K562 (cell line): ENCODE data around the gene DDAH2. TPM values are rescaled to one million over a fixed set of nuclear protein-coding genes. Genes with fewer than 3 reads are reported as not detected.

Source experiments
- BRF1 ChIP-seq: IDR thresholded peaks from 3 replicates; pipeline ENCODE4 v1.6.1; 2011; ENCODE audit warnings: borderline replicate concordance, mild to moderate bottlenecking; ENCODE audit not compliant: insufficient read length; ENCODE audit errors: extremely low read depth
- CCAR2 ChIP-seq: fragments of 200-400 bp; formaldehyde crosslinking; IDR thresholded peaks from 2 replicates; pipeline ENCODE4 v1.6.1; 2017; ENCODE audit warnings: mild to moderate bottlenecking, low read depth, low read length
- POLR3G ChIP-seq: IDR thresholded peaks from 2 replicates; pipeline ENCODE4 v1.6.1; 2011; ENCODE audit not compliant: insufficient read length, insufficient replicate concordance; ENCODE audit errors: extremely low read depth
- RBM14 ChIP-seq: fragments of 200-400 bp; formaldehyde crosslinking; IDR thresholded peaks from 2 replicates; pipeline ENCODE4 v1.6.1; 2018; ENCODE audit warnings: low read depth, mild to moderate bottlenecking, low read length, moderate library complexity, borderline replicate concordance; ENCODE audit not compliant: insufficient read depth
- RBM15 ChIP-seq: fragments of 200-400 bp; formaldehyde crosslinking; IDR thresholded peaks from 2 replicates; pipeline ENCODE4 v1.6.1; 2018; ENCODE audit warnings: mild to moderate bottlenecking, low read length, moderate library complexity; ENCODE audit not compliant: insufficient read depth
- SREBF1 ChIP-seq: fragments of 150-350 bp; IDR thresholded peaks from 2 replicates; pipeline ENCODE4 v1.6.1; 2014; ENCODE audit warnings: antibody characterized with exemption, low read depth, low read length, borderline replicate concordance
- ZNF197 ChIP-seq: fragments of 200-800 bp; sonication (Bioruptor generic); IDR thresholded peaks from 2 replicates; pipeline ENCODE4 v1.6.1; 2016; ENCODE audit warnings: low read depth, missing genetic modification characterization, missing compliant biosample characterization
- ZNF76 ChIP-seq: fragments of 250-450 bp; sonication (Bioruptor Pico); IDR thresholded peaks from 2 replicates; pipeline ENCODE4 v1.4.0; 2020; ENCODE audit warnings: mild to moderate bottlenecking, moderate library complexity, borderline replicate concordance
- ZNF764 ChIP-seq: fragments of 250-450 bp; sonication (Bioruptor Pico); IDR thresholded peaks from 2 replicates; pipeline ENCODE4 v1.4.0; 2020; ENCODE audit warnings: low read depth, mild to moderate bottlenecking, moderate library complexity
- polyA plus RNA-seq, 8 experiments: library from polyadenylated mRNA; depleted of rRNA in 4 of 8; stranded (reverse) in 5 of 8; unstranded in 3 of 8; fragments of >200 nt; fragmentation: Nextera tagmentation in 2 of 8; fragmentation: Illumina TruSeq in 1 of 8; extraction: Ambion mirVana in 2 of 8; extraction: Trizol in 1 of 8; gene quantifications; 2 replicates each; pipeline versions ENCODE4 v1.2.1 to v1.2.3, GENCODE V29; 2011 to 2014; ENCODE audit warnings: inconsistent platforms in 1 of 8, missing spikeins in 1 of 8
- total RNA-seq, 7 experiments: library from RNA; depleted of rRNA in 6 of 7; stranded (reverse); fragments of >200 nt in 6 of 7; fragmentation: Illumina TruSeq in 2 of 7; extraction: Trizol in 2 of 7; gene quantifications; 2 replicates each; pipeline versions ENCODE4 v1.2.1 to v1.2.3, GENCODE V29; 2011 to 2021; ENCODE audit warnings: low replicate concordance in 1 of 7
- TF ChIP-seq, protein P1 (sequence below): fragments of 450-650 bp; IDR thresholded peaks from 2 replicates; pipeline ENCODE4 v1.6.1; 2016; ENCODE audit warnings: mild to moderate bottlenecking, moderate library complexity
- TF ChIP-seq, protein P2 (sequence below): IDR thresholded peaks from 2 replicates; pipeline ENCODE4 v1.6.1; 2016; ENCODE audit warnings: missing genetic modification characterization, missing compliant biosample characterization

DDAH2 gene
- total and polyA plus RNA-seq, 9 of the 15 experiments (the other 6 are each of a cell fraction or from before 2014, with no cell fraction given) = 1.8 to 45.4 (median 21.4) TPM

DNA sequence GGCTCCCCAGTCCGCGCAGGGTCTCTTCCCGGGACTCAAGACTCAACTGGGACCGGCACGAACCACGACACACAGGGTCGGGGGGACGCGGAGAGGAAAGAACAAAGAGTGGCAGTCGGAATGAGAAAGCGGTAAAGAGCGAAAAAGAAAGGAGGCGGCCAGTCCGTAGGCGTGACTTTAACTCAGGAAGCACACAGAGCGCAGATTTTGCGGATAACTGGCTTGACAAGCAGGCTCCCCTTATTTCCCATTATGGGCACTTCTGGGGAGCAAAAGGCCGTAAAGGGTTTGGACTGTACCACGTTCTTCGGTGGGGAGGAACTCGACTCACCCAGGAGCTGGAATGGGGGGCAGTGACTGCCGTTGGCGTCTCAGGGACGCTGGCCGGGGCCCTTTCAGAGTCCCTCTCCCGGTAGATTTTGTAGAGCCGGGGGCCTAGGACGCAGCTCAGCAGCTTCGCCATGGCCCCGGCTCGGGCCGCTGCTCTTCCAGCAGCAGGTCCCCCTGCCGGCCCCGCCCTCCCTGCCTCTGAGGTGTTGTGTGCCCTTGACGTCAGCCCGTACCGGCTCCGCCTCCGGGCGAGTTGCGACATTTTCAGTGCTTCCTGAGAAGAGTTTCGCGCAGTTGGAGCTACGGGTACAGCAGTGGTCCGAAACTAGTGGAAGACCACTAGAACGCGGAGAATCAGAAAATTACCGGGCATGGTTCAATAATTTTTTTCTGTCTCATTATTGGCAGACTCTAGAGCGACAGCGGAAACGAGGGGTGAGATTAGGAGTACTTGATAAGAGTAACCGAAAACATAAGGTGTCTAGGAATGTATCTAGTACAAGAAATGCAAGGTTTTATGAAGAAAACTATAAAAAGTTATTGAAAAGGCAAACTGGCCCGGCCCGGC lies 26.0 kb downstream of the DDAH2 start, which contains the start of gene ABHD16A (continued):
- TF ChIP-seq ZNF197 (CRISPR knock-in tag) = peak; percentile 76; the same call in 1 of the 2 replicates
- peak; percentile 91 for TF ChIP-seq SREBF1
- 0 out of 2 replicates have a peak, but pooled peaks have one; percentile 45 for TF ChIP-seq ZNF764 (CRISPR knock-in tag)
- TF ChIP-seq, protein P1, sequence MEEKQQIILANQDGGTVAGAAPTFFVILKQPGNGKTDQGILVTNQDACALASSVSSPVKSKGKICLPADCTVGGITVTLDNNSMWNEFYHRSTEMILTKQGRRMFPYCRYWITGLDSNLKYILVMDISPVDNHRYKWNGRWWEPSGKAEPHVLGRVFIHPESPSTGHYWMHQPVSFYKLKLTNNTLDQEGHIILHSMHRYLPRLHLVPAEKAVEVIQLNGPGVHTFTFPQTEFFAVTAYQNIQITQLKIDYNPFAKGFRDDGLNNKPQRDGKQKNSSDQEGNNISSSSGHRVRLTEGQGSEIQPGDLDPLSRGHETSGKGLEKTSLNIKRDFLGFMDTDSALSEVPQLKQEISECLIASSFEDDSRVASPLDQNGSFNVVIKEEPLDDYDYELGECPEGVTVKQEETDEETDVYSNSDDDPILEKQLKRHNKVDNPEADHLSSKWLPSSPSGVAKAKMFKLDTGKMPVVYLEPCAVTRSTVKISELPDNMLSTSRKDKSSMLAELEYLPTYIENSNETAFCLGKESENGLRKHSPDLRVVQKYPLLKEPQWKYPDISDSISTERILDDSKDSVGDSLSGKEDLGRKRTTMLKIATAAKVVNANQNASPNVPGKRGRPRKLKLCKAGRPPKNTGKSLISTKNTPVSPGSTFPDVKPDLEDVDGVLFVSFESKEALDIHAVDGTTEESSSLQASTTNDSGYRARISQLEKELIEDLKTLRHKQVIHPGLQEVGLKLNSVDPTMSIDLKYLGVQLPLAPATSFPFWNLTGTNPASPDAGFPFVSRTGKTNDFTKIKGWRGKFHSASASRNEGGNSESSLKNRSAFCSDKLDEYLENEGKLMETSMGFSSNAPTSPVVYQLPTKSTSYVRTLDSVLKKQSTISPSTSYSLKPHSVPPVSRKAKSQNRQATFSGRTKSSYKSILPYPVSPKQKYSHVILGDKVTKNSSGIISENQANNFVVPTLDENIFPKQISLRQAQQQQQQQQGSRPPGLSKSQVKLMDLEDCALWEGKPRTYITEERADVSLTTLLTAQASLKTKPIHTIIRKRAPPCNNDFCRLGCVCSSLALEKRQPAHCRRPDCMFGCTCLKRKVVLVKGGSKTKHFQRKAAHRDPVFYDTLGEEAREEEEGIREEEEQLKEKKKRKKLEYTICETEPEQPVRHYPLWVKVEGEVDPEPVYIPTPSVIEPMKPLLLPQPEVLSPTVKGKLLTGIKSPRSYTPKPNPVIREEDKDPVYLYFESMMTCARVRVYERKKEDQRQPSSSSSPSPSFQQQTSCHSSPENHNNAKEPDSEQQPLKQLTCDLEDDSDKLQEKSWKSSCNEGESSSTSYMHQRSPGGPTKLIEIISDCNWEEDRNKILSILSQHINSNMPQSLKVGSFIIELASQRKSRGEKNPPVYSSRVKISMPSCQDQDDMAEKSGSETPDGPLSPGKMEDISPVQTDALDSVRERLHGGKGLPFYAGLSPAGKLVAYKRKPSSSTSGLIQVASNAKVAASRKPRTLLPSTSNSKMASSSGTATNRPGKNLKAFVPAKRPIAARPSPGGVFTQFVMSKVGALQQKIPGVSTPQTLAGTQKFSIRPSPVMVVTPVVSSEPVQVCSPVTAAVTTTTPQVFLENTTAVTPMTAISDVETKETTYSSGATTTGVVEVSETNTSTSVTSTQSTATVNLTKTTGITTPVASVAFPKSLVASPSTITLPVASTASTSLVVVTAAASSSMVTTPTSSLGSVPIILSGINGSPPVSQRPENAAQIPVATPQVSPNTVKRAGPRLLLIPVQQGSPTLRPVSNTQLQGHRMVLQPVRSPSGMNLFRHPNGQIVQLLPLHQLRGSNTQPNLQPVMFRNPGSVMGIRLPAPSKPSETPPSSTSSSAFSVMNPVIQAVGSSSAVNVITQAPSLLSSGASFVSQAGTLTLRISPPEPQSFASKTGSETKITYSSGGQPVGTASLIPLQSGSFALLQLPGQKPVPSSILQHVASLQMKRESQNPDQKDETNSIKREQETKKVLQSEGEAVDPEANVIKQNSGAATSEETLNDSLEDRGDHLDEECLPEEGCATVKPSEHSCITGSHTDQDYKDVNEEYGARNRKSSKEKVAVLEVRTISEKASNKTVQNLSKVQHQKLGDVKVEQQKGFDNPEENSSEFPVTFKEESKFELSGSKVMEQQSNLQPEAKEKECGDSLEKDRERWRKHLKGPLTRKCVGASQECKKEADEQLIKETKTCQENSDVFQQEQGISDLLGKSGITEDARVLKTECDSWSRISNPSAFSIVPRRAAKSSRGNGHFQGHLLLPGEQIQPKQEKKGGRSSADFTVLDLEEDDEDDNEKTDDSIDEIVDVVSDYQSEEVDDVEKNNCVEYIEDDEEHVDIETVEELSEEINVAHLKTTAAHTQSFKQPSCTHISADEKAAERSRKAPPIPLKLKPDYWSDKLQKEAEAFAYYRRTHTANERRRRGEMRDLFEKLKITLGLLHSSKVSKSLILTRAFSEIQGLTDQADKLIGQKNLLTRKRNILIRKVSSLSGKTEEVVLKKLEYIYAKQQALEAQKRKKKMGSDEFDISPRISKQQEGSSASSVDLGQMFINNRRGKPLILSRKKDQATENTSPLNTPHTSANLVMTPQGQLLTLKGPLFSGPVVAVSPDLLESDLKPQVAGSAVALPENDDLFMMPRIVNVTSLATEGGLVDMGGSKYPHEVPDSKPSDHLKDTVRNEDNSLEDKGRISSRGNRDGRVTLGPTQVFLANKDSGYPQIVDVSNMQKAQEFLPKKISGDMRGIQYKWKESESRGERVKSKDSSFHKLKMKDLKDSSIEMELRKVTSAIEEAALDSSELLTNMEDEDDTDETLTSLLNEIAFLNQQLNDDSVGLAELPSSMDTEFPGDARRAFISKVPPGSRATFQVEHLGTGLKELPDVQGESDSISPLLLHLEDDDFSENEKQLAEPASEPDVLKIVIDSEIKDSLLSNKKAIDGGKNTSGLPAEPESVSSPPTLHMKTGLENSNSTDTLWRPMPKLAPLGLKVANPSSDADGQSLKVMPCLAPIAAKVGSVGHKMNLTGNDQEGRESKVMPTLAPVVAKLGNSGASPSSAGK = no peak; the same call in 1 of the 2 replicates
- no peak for TF ChIP-seq BRF1
- no peak for TF ChIP-seq CCAR2
- no peak for TF ChIP-seq RBM15
- TF ChIP-seq RBM14 = no peak
- TF ChIP-seq ZNF76 (CRISPR knock-in tag) = peak; percentile 65; the same call in 1 of the 2 replicates
- no peak for TF ChIP-seq POLR3G
- TF ChIP-seq, protein P2, sequence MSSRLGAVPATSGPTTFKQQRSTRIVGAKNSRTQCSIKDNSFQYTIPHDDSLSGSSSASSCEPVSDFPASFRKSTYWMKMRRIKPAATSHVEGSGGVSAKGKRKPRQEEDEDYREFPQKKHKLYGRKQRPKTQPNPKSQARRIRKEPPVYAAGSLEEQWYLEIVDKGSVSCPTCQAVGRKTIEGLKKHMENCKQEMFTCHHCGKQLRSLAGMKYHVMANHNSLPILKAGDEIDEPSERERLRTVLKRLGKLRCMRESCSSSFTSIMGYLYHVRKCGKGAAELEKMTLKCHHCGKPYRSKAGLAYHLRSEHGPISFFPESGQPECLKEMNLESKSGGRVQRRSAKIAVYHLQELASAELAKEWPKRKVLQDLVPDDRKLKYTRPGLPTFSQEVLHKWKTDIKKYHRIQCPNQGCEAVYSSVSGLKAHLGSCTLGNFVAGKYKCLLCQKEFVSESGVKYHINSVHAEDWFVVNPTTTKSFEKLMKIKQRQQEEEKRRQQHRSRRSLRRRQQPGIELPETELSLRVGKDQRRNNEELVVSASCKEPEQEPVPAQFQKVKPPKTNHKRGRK (tag) = peak; percentile 87
